Measurements from ENCODE around the gene GPHA2.
A peak's percentile ranks its signal among the peaks of the same experiment; 100 is the strongest.

Gene GPHA2

DNA sequence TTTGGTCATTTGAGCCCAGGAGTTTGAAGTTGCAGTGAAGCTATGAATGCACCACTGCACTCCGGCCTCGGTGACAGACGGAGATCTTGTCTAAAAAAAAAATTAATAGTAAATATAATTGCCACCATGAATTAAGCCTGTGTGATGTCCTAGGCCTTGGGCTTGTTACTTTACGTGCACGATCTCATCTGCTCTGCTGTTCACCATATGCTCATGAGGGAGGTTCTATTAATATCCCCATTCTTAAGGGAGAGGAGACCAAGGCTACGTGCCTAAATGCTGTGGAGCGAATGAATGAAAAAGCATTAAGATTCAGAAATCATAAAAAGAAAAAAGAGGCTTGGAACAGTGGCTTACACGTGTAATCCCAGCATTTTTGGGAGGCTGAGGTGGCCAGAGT is 16.1 kb downstream of the GPHA2 start:
- no peak for DNase-seq (ENCODE audit: low read depth, low spot score)
- Histone ChIP-seq H3K27me3 (ENCODE audit: control insufficient read depth, insufficient read depth, low read length) (no peaks in the 10 kb centered on the region), H3K27ac (ENCODE audit: low read length) (no peak overlapping the region), H3K4me3 (ENCODE audit: low read length) (no peak overlapping the region), H3K4me1 (ENCODE audit: control insufficient read depth, insufficient read depth, low read length) (peaks cover 1% of the 10 kb centered on the region; the same call in 1 of the 2 replicates), H3K36me3 (ENCODE audit: control insufficient read depth, insufficient read depth, low read length) (no peaks in the 10 kb centered on the region), H3K9me3 (ENCODE audit: control insufficient read depth, insufficient read depth, low read length) (no peaks in the 10 kb centered on the region)
- WGBS (ENCODE audit: insufficient coverage, insufficient read length), result no CpG with 5 or more reads among the region's 8 CpGs

DNA sequence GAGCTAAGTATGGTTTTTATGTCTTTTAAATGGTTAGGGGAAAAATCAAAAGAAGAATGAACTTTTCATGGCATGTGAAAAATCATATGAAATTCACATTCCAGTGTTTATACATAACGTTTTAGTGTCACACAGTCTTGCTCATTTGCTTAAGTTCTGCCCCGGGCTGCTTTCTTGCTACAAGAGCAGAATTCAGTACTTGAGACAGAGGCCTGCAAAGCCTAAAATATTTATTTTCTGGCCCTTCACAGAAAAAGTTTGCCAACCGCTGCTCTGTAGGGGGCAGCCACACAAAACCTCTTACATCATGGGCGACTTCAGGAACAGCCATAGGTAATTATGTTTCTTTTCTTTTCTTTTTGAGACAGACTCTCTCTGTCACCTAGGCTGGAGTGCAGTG is 17.7 kb downstream of the GPHA2 start:
- peaks cover 8% of the 10 kb centered on the region; the same call in 1 of the 2 replicates for H3K36me3 ChIP-seq (ENCODE audit: control insufficient read depth, insufficient read depth, low read length)
- H3K4me3 ChIP-seq (ENCODE audit: low read length), result no peak overlapping the region; the same call in 1 of the 2 replicates
- no peaks in the 10 kb centered on the region for H3K9me3 ChIP-seq (ENCODE audit: control insufficient read depth, insufficient read depth, low read length)
- H3K4me1 ChIP-seq (ENCODE audit: control insufficient read depth, insufficient read depth, low read length), result no peaks in the 10 kb centered on the region; the same call in 1 of the 2 replicates
- DNase-seq (ENCODE audit: low read depth, low spot score), result no peak
- H3K27ac ChIP-seq (ENCODE audit: low read length), result no peak overlapping the region
- no CpG with 5 or more reads among the region's 4 CpGs for WGBS (ENCODE audit: insufficient coverage, insufficient read length)
- H3K27me3 ChIP-seq (ENCODE audit: control insufficient read depth, insufficient read depth, low read length), result no peaks in the 10 kb centered on the region

DNA sequence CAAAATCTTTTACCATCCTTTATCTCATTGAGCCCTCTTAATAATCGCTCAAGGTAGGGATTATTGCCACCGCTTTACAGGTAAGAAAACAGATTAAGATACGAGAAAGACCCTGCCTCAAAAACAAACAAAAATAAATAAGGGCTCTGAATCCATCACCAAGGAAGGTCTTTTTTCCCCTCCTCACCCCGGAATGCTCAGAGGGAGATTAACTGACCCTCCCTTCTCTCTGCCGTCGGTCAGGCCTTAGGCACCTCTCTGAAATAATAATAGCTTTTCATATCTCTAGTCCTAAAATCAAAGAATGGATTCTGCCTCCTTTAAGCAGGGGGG is 18.1 kb downstream of the GPHA2 start:
- WGBS (ENCODE audit: insufficient coverage, insufficient read length), result no CpG with 5 or more reads among the region's 6 CpGs
- Histone ChIP-seq H3K9me3 (ENCODE audit: control insufficient read depth, insufficient read depth, low read length) (no peaks in the 10 kb centered on the region), H3K36me3 (ENCODE audit: control insufficient read depth, insufficient read depth, low read length) (peaks cover 9% of the 10 kb centered on the region; the same call in 1 of the 2 replicates), H3K27ac (ENCODE audit: low read length) (no peak overlapping the region), H3K27me3 (ENCODE audit: control insufficient read depth, insufficient read depth, low read length) (no peaks in the 10 kb centered on the region), H3K4me1 (ENCODE audit: control insufficient read depth, insufficient read depth, low read length) (no peaks in the 10 kb centered on the region; the same call in 1 of the 2 replicates), H3K4me3 (ENCODE audit: low read length) (peak overlapping the region; percentile 32; the same call in 1 of the 2 replicates)
- no peak for DNase-seq (ENCODE audit: low read depth, low spot score)

DNA sequence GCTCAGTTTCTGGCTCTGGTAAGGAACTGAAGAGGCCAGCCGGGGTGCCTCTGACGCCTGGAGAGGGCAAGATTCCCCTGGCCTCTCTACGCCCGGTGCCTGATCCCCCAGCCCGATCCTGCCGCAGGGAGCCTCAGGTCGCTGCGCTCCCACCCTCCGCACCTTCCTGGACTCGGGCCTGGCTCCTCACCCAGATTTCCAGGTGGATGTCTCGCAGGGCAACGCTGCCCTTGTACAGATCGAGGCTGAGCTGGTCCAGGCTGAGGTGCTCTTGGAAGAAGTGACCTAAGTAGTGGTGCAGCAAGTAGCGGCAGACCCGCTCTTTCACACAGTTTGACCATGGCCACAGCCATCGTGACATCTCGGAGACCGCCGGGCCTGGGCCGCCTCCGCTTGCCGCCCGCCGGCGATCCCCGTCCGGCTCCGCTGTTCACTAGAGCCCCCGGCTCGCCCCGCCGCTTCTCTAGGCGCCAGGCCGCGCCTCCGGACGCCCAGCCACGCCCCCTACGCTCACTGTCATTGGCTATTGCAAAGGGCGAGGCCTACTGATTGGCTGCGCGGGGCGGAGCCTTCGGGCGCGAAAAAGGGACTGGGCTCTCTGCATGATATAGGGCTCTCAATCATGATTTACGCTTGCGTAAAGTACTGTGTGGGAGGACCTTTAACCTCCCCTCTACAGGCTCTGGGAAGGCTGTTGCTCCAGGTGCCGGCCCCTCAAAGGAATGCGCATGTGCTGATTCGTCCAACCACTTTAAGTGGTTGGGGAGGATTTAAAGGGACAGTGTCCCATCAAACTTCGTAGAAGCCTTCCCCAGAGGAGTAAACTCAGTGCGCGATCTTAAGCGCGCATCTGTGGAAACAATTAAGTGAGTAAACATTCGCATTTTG is 18.7 kb downstream of the GPHA2 start, which contains the start of gene ATG2A:
TSS of gene ATG2A (minus strand) at position 435 of the 888 bp plus-strand sequence. CDS start at position 361, 74 bp downstream.
- no peaks in the 10 kb centered on the region; the same call in 1 of the 2 replicates for H3K4me1 ChIP-seq (ENCODE audit: control insufficient read depth, insufficient read depth, low read length)
- no CpG with 5 or more reads among the region's 57 CpGs for WGBS (ENCODE audit: insufficient coverage, insufficient read length)

DNA sequence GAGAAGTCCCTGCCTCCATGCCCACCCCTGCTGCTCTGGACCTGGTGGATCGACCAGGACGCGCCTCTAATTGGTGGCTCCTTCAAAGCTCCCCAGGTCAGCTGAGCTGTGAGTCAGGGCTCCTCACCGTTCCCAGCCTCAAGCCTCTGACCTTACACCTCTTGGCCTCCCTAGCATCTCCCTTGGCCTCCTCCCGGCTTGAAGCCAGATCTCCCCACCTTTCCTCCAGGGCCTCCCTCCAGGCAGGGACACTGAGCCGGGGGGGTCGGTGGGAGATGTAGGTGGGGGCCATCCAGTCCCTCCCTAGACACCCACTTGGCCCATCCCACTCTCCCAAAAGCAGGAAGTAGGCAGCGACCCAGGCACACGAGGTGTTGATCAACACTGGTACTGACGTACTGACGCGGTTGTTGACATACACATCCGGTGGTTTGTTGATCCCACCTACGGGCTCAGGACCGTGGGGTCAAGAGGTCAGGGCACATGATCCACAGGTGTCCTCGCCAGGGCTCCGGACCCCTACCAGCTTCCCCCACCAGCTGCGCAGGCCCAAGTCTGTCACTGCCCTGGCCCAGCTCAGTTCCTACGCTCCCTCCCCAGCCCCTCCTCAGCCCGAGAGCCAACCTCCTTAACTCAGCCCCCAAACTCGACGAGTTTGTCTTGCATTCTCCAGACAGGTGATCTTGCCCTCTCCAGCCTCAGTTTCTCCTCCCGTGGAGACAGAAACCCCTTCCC is 19.5 kb downstream of the GPHA2 start:
- H3K27me3 ChIP-seq (ENCODE audit: control insufficient read depth, insufficient read depth, low read length), result no peaks in the 10 kb centered on the region
- peaks cover 12% of the 10 kb centered on the region for H3K36me3 ChIP-seq (ENCODE audit: control insufficient read depth, insufficient read depth, low read length)
- WGBS (ENCODE audit: insufficient coverage, insufficient read length), result no CpG with 5 or more reads among the region's 23 CpGs
- DNase-seq (ENCODE audit: low read depth, low spot score), result no peak
- no peaks in the 10 kb centered on the region for H3K9me3 ChIP-seq (ENCODE audit: control insufficient read depth, insufficient read depth, low read length)
- no peak overlapping the region for H3K27ac ChIP-seq (ENCODE audit: low read length)
- no peaks in the 10 kb centered on the region; the same call in 1 of the 2 replicates for H3K4me1 ChIP-seq (ENCODE audit: control insufficient read depth, insufficient read depth, low read length)
- H3K4me3 ChIP-seq (ENCODE audit: low read length), result peak overlapping the region; percentile 79; the same call in 1 of the 2 replicates

More for the DNA sequence above, 18.7 kb downstream of the GPHA2 start, which contains the start of gene ATG2A:
- Histone ChIP-seq H3K36me3 (ENCODE audit: control insufficient read depth, insufficient read depth, low read length) (peaks cover 9% of the 10 kb centered on the region; the same call in 1 of the 2 replicates), H3K9me3 (ENCODE audit: control insufficient read depth, insufficient read depth, low read length) (no peaks in the 10 kb centered on the region), H3K27ac (ENCODE audit: low read length) (no peak within 1 kb of the TSS), H3K27me3 (ENCODE audit: control insufficient read depth, insufficient read depth, low read length) (no peaks in the 10 kb centered on the region), H3K4me3 (ENCODE audit: low read length) (peak within 1 kb of the TSS; percentile 79)
- peak; percentile 97 for DNase-seq (ENCODE audit: low read depth, low spot score)

DNA sequence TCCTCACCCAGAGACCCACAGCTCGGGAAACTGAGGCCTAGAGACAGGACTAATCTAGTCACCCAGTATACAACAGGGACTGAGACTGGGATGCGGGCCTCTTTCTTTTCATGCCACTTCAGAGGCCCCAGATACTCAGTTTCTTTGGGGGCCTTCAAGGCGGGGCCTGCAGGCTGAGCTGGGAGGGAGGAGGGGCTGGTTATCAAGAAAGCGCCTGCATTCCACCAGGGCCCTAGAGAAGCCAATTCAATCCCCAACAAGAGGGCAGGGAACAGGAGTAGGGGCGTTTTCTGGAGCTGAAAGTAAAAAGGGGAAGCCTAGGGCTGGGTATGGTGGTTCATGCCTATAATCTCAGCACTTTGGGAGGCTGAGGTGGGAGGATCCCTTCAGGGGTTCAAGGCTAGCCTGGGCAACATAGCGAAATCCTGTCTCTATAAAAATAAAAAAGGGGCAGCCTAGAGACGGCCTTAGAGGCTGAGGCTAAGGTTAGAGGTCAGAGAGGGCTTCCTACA is 20.3 kb downstream of the GPHA2 start:
- no peak overlapping the region for H3K27ac ChIP-seq (ENCODE audit: low read length)
- DNase-seq (ENCODE audit: low read depth, low spot score), result no peak
- H3K4me1 ChIP-seq (ENCODE audit: control insufficient read depth, insufficient read depth, low read length), result no peaks in the 10 kb centered on the region; the same call in 1 of the 2 replicates

DNA sequence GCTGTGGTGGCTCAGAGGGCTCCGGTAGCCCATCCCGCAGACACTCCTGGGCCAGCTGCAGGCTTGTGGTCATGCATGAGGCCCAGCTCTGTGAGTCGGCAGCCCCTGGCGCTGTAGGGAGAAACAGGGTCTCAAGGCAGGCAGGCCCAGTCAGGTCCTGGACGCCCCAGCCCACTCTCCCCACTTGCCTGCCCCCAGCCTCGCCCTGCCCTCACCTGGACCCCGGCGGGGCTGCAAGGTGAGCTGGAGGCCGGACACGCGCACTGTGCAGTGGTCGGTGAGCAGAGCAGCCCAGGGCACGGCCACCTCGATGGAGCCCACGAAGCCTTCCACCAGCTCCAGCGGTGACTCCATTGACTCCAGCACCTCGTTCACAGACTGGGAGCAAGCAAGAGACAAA is 21.6 kb downstream of the GPHA2 start:
- H3K36me3 ChIP-seq (ENCODE audit: control insufficient read depth, insufficient read depth, low read length), result peaks cover 25% of the 10 kb centered on the region

More for the DNA sequence above, 20.3 kb downstream of the GPHA2 start:
- Histone ChIP-seq H3K9me3 (ENCODE audit: control insufficient read depth, insufficient read depth, low read length) (no peaks in the 10 kb centered on the region), H3K36me3 (ENCODE audit: control insufficient read depth, insufficient read depth, low read length) (peaks cover 19% of the 10 kb centered on the region), H3K4me3 (ENCODE audit: low read length) (no peak overlapping the region), H3K27me3 (ENCODE audit: control insufficient read depth, insufficient read depth, low read length) (no peaks in the 10 kb centered on the region)
- no CpG with 5 or more reads among the region's 7 CpGs for WGBS (ENCODE audit: insufficient coverage, insufficient read length)

DNA sequence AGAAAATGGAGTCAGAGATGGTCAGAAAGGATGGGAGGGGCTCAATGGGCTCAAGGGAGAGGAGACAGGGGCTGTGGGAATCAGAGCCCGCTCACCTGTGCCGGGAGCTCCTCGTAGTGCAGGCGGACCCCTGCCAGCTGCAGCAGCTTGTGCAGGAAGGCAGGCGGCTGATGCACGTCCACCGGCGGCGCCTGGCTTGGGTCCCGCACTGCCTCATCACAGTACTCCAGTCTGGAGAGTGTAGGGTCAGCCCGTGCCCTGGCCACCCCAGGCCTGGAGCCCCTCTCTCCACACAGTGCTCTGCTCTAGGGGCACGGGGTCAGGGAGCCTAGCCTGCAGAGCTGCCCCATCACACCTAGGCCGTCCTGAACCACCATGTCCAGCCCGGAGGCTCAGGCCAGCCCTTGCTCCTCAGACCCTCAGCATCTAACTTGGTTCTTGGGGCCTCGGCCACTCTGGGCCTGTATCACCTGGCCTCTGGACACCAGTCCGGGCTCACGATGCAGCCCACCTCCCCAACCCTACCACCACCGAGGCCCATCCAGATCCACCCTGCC is 22.4 kb downstream of the GPHA2 start:
- no CpG with 5 or more reads among the region's 18 CpGs for WGBS (ENCODE audit: insufficient coverage, insufficient read length)
- no peak overlapping the region for H3K27ac ChIP-seq (ENCODE audit: low read length)
- H3K27me3 ChIP-seq (ENCODE audit: control insufficient read depth, insufficient read depth, low read length), result no peaks in the 10 kb centered on the region
- peaks cover 25% of the 10 kb centered on the region for H3K36me3 ChIP-seq (ENCODE audit: control insufficient read depth, insufficient read depth, low read length)
- H3K9me3 ChIP-seq (ENCODE audit: control insufficient read depth, insufficient read depth, low read length), result no peaks in the 10 kb centered on the region
- H3K4me3 ChIP-seq (ENCODE audit: low read length), result no peak overlapping the region
- no peak for DNase-seq (ENCODE audit: low read depth, low spot score)
- H3K4me1 ChIP-seq (ENCODE audit: control insufficient read depth, insufficient read depth, low read length), result no peaks in the 10 kb centered on the region; the same call in 1 of the 2 replicates

More for the DNA sequence above, 21.6 kb downstream of the GPHA2 start:
- Histone ChIP-seq H3K4me3 (ENCODE audit: low read length) (no peak overlapping the region), H3K27ac (ENCODE audit: low read length) (no peak overlapping the region), H3K4me1 (ENCODE audit: control insufficient read depth, insufficient read depth, low read length) (no peaks in the 10 kb centered on the region; the same call in 1 of the 2 replicates), H3K27me3 (ENCODE audit: control insufficient read depth, insufficient read depth, low read length) (no peaks in the 10 kb centered on the region), H3K9me3 (ENCODE audit: control insufficient read depth, insufficient read depth, low read length) (no peaks in the 10 kb centered on the region)
- no peak for DNase-seq (ENCODE audit: low read depth, low spot score)
- WGBS (ENCODE audit: insufficient coverage, insufficient read length), result no CpG with 5 or more reads among the region's 17 CpGs

DNA sequence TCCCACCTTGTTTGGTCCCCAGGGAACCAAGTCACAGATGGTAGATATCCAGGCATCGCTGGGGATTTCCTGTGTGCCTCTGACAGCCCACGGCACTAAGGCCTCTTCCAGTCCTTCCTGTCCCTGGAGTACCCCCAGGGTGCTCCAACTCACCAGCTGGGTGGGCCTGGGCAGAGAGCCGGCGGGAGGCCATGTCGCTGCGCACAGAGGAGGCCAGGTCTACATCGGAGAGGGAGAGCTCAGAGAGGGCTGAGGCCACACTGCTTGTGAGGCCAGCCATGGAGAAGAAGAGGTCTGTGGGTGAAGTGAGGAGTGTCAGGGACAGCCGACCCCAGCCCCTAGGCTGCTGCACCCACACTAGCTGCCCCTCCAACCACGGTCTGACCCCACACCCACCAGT is 24.0 kb downstream of the GPHA2 start:
- WGBS (ENCODE audit: insufficient coverage, insufficient read length), result no CpG with 5 or more reads among the region's 9 CpGs
- Histone ChIP-seq H3K4me1 (ENCODE audit: control insufficient read depth, insufficient read depth, low read length) (no peaks in the 10 kb centered on the region; the same call in 1 of the 2 replicates), H3K27ac (ENCODE audit: low read length) (no peak overlapping the region), H3K36me3 (ENCODE audit: control insufficient read depth, insufficient read depth, low read length) (peaks cover 34% of the 10 kb centered on the region), H3K9me3 (ENCODE audit: control insufficient read depth, insufficient read depth, low read length) (no peaks in the 10 kb centered on the region), H3K4me3 (ENCODE audit: low read length) (no peak overlapping the region), H3K27me3 (ENCODE audit: control insufficient read depth, insufficient read depth, low read length) (no peaks in the 10 kb centered on the region)
- no peak for DNase-seq (ENCODE audit: low read depth, low spot score)

DNA sequence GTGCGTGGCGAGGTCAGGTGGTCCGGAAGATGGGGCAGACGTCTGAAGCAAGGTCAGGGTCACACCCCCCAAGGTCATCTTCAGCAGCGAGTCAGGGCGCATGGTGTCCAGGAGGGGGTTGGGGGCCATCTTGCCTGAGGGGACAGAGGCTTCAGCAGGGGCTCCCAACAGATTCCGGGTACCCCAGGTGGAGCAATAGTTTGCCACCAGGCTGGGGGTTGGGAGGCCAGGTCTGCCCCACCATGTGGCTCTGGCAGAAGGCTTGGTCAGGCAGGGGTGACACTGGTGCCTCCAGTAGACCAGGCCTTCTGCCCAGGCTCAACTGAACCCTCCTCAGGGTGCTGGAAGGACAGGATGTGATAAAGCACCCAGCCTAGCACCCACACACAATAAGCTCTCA is 24.6 kb downstream of the GPHA2 start:
- no peaks in the 10 kb centered on the region; the same call in 1 of the 2 replicates for H3K4me1 ChIP-seq (ENCODE audit: control insufficient read depth, insufficient read depth, low read length)
- no peak for DNase-seq (ENCODE audit: low read depth, low spot score)
- no CpG with 5 or more reads among the region's 7 CpGs for WGBS (ENCODE audit: insufficient coverage, insufficient read length)
- H3K36me3 ChIP-seq (ENCODE audit: control insufficient read depth, insufficient read depth, low read length), result peaks cover 37% of the 10 kb centered on the region
- H3K27me3 ChIP-seq (ENCODE audit: control insufficient read depth, insufficient read depth, low read length), result no peaks in the 10 kb centered on the region
- no peak overlapping the region for H3K4me3 ChIP-seq (ENCODE audit: low read length)
- H3K27ac ChIP-seq (ENCODE audit: low read length), result no peak overlapping the region
- H3K9me3 ChIP-seq (ENCODE audit: control insufficient read depth, insufficient read depth, low read length), result no peaks in the 10 kb centered on the region

Measured in iPS DF 6.9 (cell line).